ENCODE measurements around the gene TMEM158. TPM values are rescaled to one million over a fixed set of nuclear protein-coding genes. Genes with fewer than 3 reads are reported as not detected.

Gene TMEM158
- total RNA-seq, 1 experiment from 2014 or later = 25.8 TPM

DNA sequence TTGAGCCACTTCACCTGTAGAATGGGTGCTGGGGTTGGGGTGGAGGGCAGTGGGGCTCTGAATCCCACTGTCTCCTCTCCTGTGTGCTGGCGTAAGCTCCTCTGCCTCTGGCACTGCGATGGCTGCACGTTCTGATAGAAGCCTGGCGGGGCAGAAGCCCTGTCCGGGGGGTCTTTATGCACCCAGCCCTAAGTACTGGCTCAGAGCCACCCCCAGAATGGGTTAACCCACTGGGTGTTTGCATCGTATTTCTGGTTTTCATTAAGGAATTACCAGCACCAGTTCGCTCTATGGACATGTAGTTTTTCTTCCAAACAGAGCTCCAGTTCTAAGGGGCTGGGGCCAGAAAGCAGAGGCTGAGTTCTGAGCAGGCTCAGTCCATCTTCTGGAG is 42.2 kb downstream of the TMEM158 start:
- ChIA-PET POLR2A (interaction anchor here (0.9 to 2.5 kb wide), 3 partner anchors 12 to 45 kb away, joined by 4 to 9 read pairs (median 4); no protein-coding TSS in a partner anchor), CTCF (no interaction called here), RAD21 (ENCODE audit: low non-redundant PET in 1 of 2, low total read pairs in 2 of 2, uncharacterized antibody in 2 of 2, unreplicated experiment in 2 of 2) (no interaction called here)
- Histone ChIP-seq H3K9ac (ENCODE audit: low read length) (0 out of 2 replicates have a peak overlapping the region, but pooled peaks have one; percentile 21), H3K4me2 (ENCODE audit: low read length) (peak overlapping the region; percentile 65; the same call in 1 of the 2 replicates), H4K20me1 (ENCODE audit: insufficient read depth) (no peaks in the 10 kb centered on the region), H3K4me3 (replicated peaks in 1 of 2; ENCODE audit: low read depth in 1 of 2, low read length in 2 of 2) (no peak overlapping the region), H3K9me3 (ENCODE audit: control insufficient read depth in 1 of 2, insufficient read depth in 1 of 2, low read depth in 1 of 2, low read length in 2 of 2) (no peaks in the 10 kb centered on the region), H3K36me3 (ENCODE audit: control insufficient read depth in 1 of 2, insufficient read depth in 2 of 2, low read length in 2 of 2) (no peaks in the 10 kb centered on the region), H3K27ac (ENCODE audit: low read depth, low read length) (no peak overlapping the region), H3K27me3 (ENCODE audit: insufficient read depth, low read length) (no peaks in the 10 kb centered on the region), H3K4me1 (ENCODE audit: control insufficient read depth in 1 of 2, insufficient read depth in 2 of 2, low read length in 2 of 2) (peaks cover 14 to 30% of the 10 kb centered on the region in 2 experiments; a peak in 3 of 4 replicates), H3K9me2 (ENCODE audit: insufficient read depth) (no peaks in the 10 kb centered on the region), H3K79me2 (ENCODE audit: insufficient read depth, low read length) (no peaks in the 10 kb centered on the region), H2AFZ (ENCODE audit: low read depth, low read length, poor library complexity, severe bottlenecking) (peak overlapping the region; percentile 83)
- no peak for TF ChIP-seq SIN3A (IDR thresholded peaks at IDR 0.05; ENCODE audit: low read depth)
- TF ChIP-seq ZBTB33 (IDR thresholded peaks at IDR 0.05; ENCODE audit: extremely low read depth, insufficient replicate concordance, low read length) = no peak
- TF ChIP-seq SP1 (IDR thresholded peaks at IDR 0.05; ENCODE audit: low read depth) = no peak
- no peak for TF ChIP-seq YY1 (IDR thresholded peaks at IDR 0.05; ENCODE audit: extremely low read depth, insufficient replicate concordance, low read depth, low read length)
- TF ChIP-seq, protein P1, sequence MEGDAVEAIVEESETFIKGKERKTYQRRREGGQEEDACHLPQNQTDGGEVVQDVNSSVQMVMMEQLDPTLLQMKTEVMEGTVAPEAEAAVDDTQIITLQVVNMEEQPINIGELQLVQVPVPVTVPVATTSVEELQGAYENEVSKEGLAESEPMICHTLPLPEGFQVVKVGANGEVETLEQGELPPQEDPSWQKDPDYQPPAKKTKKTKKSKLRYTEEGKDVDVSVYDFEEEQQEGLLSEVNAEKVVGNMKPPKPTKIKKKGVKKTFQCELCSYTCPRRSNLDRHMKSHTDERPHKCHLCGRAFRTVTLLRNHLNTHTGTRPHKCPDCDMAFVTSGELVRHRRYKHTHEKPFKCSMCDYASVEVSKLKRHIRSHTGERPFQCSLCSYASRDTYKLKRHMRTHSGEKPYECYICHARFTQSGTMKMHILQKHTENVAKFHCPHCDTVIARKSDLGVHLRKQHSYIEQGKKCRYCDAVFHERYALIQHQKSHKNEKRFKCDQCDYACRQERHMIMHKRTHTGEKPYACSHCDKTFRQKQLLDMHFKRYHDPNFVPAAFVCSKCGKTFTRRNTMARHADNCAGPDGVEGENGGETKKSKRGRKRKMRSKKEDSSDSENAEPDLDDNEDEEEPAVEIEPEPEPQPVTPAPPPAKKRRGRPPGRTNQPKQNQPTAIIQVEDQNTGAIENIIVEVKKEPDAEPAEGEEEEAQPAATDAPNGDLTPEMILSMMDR (IDR thresholded peaks at IDR 0.05 in 2 of 3, conservative IDR thresholded peaks at IDR 0.05 in 1 of 3; ENCODE audit: borderline replicate concordance in 1 of 3, insufficient read depth in 1 of 3, low read depth in 2 of 3, low read length in 2 of 3) = no peak
- no peak for TF ChIP-seq EZH2 (IDR thresholded peaks at IDR 0.05)
- no peak for TF ChIP-seq EGR1 (IDR thresholded peaks at IDR 0.05; ENCODE audit: low read depth)
- no peak for TF ChIP-seq POLR2A (IDR thresholded peaks at IDR 0.05; ENCODE audit: borderline replicate concordance, extremely low read depth, insufficient read depth, insufficient read length)
- no peak for TF ChIP-seq ELF1 (IDR thresholded peaks at IDR 0.05; ENCODE audit: borderline replicate concordance, low read depth)
- TF ChIP-seq EZH2phosphoT487 (IDR thresholded peaks at IDR 0.05; ENCODE audit: borderline replicate concordance) = no peak
- intact Hi-C loops (cut with micrococcal nuclease) = loop anchor here (1.0 kb wide), 1 partner anchor 35 kb away; no protein-coding TSS in a partner anchor
- no TSS peak for BruUV-seq (replicated peaks)
- ATAC-seq = no peak
- DNase-seq (ENCODE audit: low read depth, low spot score) = no peak

Measured in HCT116 (cell line).